Left renal cortex interstitium (tissue), 4 donors: Measurements from ENCODE around the gene DZANK1. TPM values are rescaled to one million over a fixed set of nuclear protein-coding genes. Genes with fewer than 3 reads are reported as not detected.
A peak's percentile ranks its signal among the peaks of the same experiment; 100 is the strongest.
"Not testable (repeated sequence)": the region's sequence is repeated elsewhere in the genome, so short reads cannot be mapped to it uniquely, and the experiment has no call there.

Experiments
- DNase-seq, 4 donors: peaks; one replicate each; pipeline ENCODE4 v3.0.0-alpha.2; 2013; ENCODE audit warnings: low read depth in 4 of 4, low spot score in 2 of 4, missing footprints in 1 of 4
- polyA plus RNA-seq, 4 donors: library from polyadenylated mRNA; unstranded; fragments of 120-200 nt; gene quantifications; one replicate each; pipeline ENCODE4 v1.2.1, GENCODE V29; 2013; ENCODE audit not compliant: insufficient read length in 4 of 4

DZANK1 gene
- polyA plus RNA-seq, 4 donors, result 5.7 to 9.9 (median 7.0) TPM

GRCh38 chr20:18443886-18444285 is 22.9 kb downstream of the DZANK1 start:
- DNase-seq, result no peak

- DNase-seq, result no peak
These were observed 26.4 kb downstream of the DZANK1 start for GRCh38 chr20:18440403-18440802.

GRCh38 chr20:18436847-18437246 is 30.0 kb downstream of the DZANK1 start:
- no peak for DNase-seq

GRCh38 chr20:18431206-18431605 is 35.6 kb downstream of the DZANK1 start:
- no peak for DNase-seq

GRCh38 chr20:18430172-18430826 is 36.5 kb downstream of the DZANK1 start:
- DNase-seq, result no peak

- DNase-seq, result no peak
These were observed 38.2 kb downstream of the DZANK1 start for GRCh38 chr20:18428490-18429173.

GRCh38 chr20:18427214-18427613 is 39.6 kb downstream of the DZANK1 start:
- DNase-seq, result no peak

GRCh38 chr20:18421608-18422007 is 45.2 kb downstream of the DZANK1 start:
- DNase-seq, result no peak

- no peak for DNase-seq
These were observed 50.3 kb downstream of the DZANK1 start for GRCh38 chr20:18416486-18416885.

GRCh38 chr20:18414140-18414539 is 52.7 kb downstream of the DZANK1 start:
- no peak for DNase-seq

- DNase-seq, result no peak
These were observed 54.5 kb downstream of the DZANK1 start for GRCh38 chr20:18412221-18412901.

GRCh38 chr20:18405826-18406225 is 61.0 kb downstream of the DZANK1 start:
- no peak for DNase-seq

GRCh38 chr20:18404172-18404571 is 62.7 kb downstream of the DZANK1 start:
- no peak for DNase-seq

GRCh38 chr20:18403269-18403668 is 63.6 kb downstream of the DZANK1 start:
- no peak for DNase-seq

GRCh38 chr20:18401305-18401704 is 65.5 kb downstream of the DZANK1 start:
- no peak for DNase-seq

- DNase-seq, result no peak
These were observed 66.4 kb downstream of the DZANK1 start for GRCh38 chr20:18400460-18400859.

GRCh38 chr20:18398713-18399112 is 68.1 kb downstream of the DZANK1 start:
- not testable (repeated sequence) for DNase-seq

- DNase-seq, result peak in 2 of 4 donors; percentile 13 to 34
These were observed 69.8 kb downstream of the DZANK1 start for GRCh38 chr20:18397030-18397429.

GRCh38 chr20:18395544-18395943 is 71.3 kb downstream of the DZANK1 start:
- no peak for DNase-seq

- DNase-seq, result no peak
These were observed 72.5 kb downstream of the DZANK1 start for GRCh38 chr20:18394363-18394762.

- DNase-seq, result no peak
These were observed 75.1 kb downstream of the DZANK1 start for GRCh38 chr20:18391686-18392085.

GRCh38 chr20:18390201-18390600 is 76.6 kb downstream of the DZANK1 start:
- no peak for DNase-seq
